Endothelial cell of umbilical vein (primary cell): ENCODE measurements around the gene CDK6. TPM values are rescaled to one million over a fixed set of nuclear protein-coding genes. Genes with fewer than 3 reads are reported as not detected.

Experiments
- BruUV-seq: library from RNA; stranded (reverse); fragments of 400-500 nt; replicated peaks from 2 replicates; lab custom pipeline; 2021; lab: Mats Ljungman, UMichigan
- CTCF ChIA-PET: fragments of 300-600, 350-600 bp; sonication (Branson Sonifier 250); formaldehyde crosslinking; loops from one replicate; lab custom pipeline; 2021; ENCODE audit warnings: antibody characterized with exemption, inconsistent platforms; lab: Charles Lee
- POLR2A ChIA-PET: fragments of 300-600, 350-600 bp; sonication (Branson Sonifier 250); formaldehyde crosslinking; loops from one replicate; lab custom pipeline; 2021; ENCODE audit warnings: antibody characterized with exemption, inconsistent platforms; lab: Charles Lee
- DNase-seq: peaks from one replicate; pipeline ENCODE4 v3.0.0-alpha.2; 2011; ENCODE audit warnings: low read depth, low spot score
- FAIRE-seq: peaks from 2 replicates; lab custom pipeline; 2011; peaks lifted over from hg19 to GRCh38; lab: Jason Lieb, UNC
- H2AFZ ChIP-seq: 2 replicates; pipeline ENCODE4 v1.6.0; 2012; ENCODE audit warnings: low read depth, low read length, control low read depth, inconsistent platforms
- H3K27ac ChIP-seq: 2 replicates; pipeline ENCODE4 v1.5.1; 2011; ENCODE audit warnings: low read depth, mild to moderate bottlenecking, control low read depth, low read length, moderate library complexity; ENCODE audit not compliant: insufficient read depth
- H3K27me3 ChIP-seq, 2 experiments: 2 replicates each; pipeline versions ENCODE4 v1.6.0 to v1.6.1; 2011; ENCODE audit warnings: low read length in 2 of 2, mixed read lengths in 1 of 2; ENCODE audit not compliant: control insufficient read depth in 2 of 2, insufficient read depth in 2 of 2
- H3K36me3 ChIP-seq, 2 experiments: 2 replicates in 1 of 2; 3 replicates in 1 of 2; pipeline ENCODE4 v1.5.1; 2011; ENCODE audit warnings: low read length in 2 of 2, mild to moderate bottlenecking in 1 of 2, moderate library complexity in 1 of 2; ENCODE audit not compliant: control insufficient read depth in 2 of 2, insufficient read depth in 2 of 2; ENCODE audit errors: extremely low read depth in 1 of 2
- H3K4me1 ChIP-seq: 3 replicates; pipeline ENCODE4 v1.5.1; 2011; ENCODE audit warnings: mild to moderate bottlenecking, low read length; ENCODE audit not compliant: control insufficient read depth, insufficient read depth; ENCODE audit errors: extremely low read depth
- H3K4me2 ChIP-seq: 2 replicates; pipeline ENCODE4 v1.6.1; 2011; ENCODE audit warnings: low read length, control low read depth, mixed read lengths; ENCODE audit not compliant: insufficient read depth
- H3K4me3 ChIP-seq, 3 experiments: fragments of 200-600 bp in 1 of 3; sonication (generic), shearing (Covaris generic) in 1 of 3; replicated peaks in 1 of 3; 2 replicates each; pipeline ENCODE4 v1.5.1; 2011 to 2016; ENCODE audit warnings: control low read depth in 3 of 3, low read length in 3 of 3, mild to moderate bottlenecking in 2 of 3, inconsistent platforms in 1 of 3, low read depth in 1 of 3, moderate library complexity in 1 of 3; ENCODE audit not compliant: insufficient read depth in 1 of 3
- H3K79me2 ChIP-seq: 2 replicates; pipeline ENCODE4 v1.6.0; 2012; ENCODE audit warnings: low read length, inconsistent platforms; ENCODE audit not compliant: control insufficient read depth, insufficient read depth
- H3K9ac ChIP-seq: replicated peaks from 2 replicates; pipeline ENCODE3; 2011; ENCODE audit warnings: low read length, control low read depth; ENCODE audit not compliant: insufficient read depth; ENCODE audit errors: extremely low read depth
- H3K9me1 ChIP-seq: replicated peaks from 3 replicates; pipeline ENCODE4 v1.6.0; 2011; ENCODE audit warnings: mild to moderate bottlenecking, low read length; ENCODE audit not compliant: control insufficient read depth, insufficient read depth; ENCODE audit errors: extremely low read depth
- H3K9me3 ChIP-seq: replicated peaks from 2 replicates; pipeline ENCODE4 v1.5.1; 2012; ENCODE audit warnings: low read length, inconsistent platforms; ENCODE audit not compliant: control insufficient read depth, insufficient read depth
- H4K20me1 ChIP-seq: replicated peaks from 2 replicates; pipeline ENCODE3; 2011; ENCODE audit warnings: mild to moderate bottlenecking, low read length; ENCODE audit not compliant: control insufficient read depth, insufficient read depth; ENCODE audit errors: extremely low read depth
- CTCF ChIP-seq, 2 donors: IDR thresholded peaks; 1 replicate in 1 of 2; 2 replicates in 1 of 2; pipeline ENCODE4 v1.5.1; 2011; ENCODE audit warnings: low read length in 2 of 2, mild to moderate bottlenecking in 2 of 2, moderate library complexity in 2 of 2, control low read depth in 1 of 2, inconsistent platforms in 1 of 2, low read depth in 1 of 2; ENCODE audit not compliant: insufficient read depth in 1 of 2; ENCODE audit errors: extremely low read depth in 1 of 2
- EZH2 ChIP-seq: IDR thresholded peaks from 2 replicates; pipeline ENCODE4 v1.6.1; 2012; ENCODE audit warnings: borderline replicate concordance, low read depth, mild to moderate bottlenecking, moderate library complexity, low read length, inconsistent platforms; ENCODE audit not compliant: severe bottlenecking
- FOS ChIP-seq: IDR thresholded peaks from 2 replicates; pipeline ENCODE4 v1.6.1; 2011; ENCODE audit warnings: mild to moderate bottlenecking, low read length, moderate library complexity, borderline replicate concordance; ENCODE audit not compliant: insufficient read depth
- JUN ChIP-seq: IDR thresholded peaks from 2 replicates; pipeline ENCODE4 v1.6.1; 2011; ENCODE audit warnings: borderline replicate concordance, low read depth; ENCODE audit not compliant: insufficient read length, insufficient read depth
- POLR2A ChIP-seq: IDR thresholded peaks from 2 replicates; pipeline ENCODE4 v1.6.1; 2012; ENCODE audit warnings: low read depth, mild to moderate bottlenecking, control low read depth, low read length
- POLR2AphosphoS5 ChIP-seq: IDR thresholded peaks from 2 replicates; pipeline ENCODE4 v1.6.1; 2012; ENCODE audit warnings: low read depth, mild to moderate bottlenecking, control low read depth, low read length, moderate library complexity; ENCODE audit not compliant: insufficient read depth
- dilution Hi-C: fragments of 300-500 bp; cut with MboI; formaldehyde crosslinking; loops from one replicate; pipeline ENCODE4 v1.15.0; 2019; ENCODE audit warnings: low sequenced_read_pairs; ENCODE audit not compliant: extremely low pct_ligation_motif_present
- intact Hi-C: fragments of 100-400 bp; cut with micrococcal nuclease; formaldehyde crosslinking; loops from one replicate; pipeline ENCODE4 v1.10.0; 2022
- polyA plus RNA-seq, 4 experiments: library from polyadenylated mRNA; depleted of rRNA in 3 of 4; stranded (reverse) in 3 of 4; unstranded in 1 of 4; fragments of >200 nt; gene quantifications; 2 replicates each; pipeline versions ENCODE4 v1.2.1 to v1.2.3, GENCODE V29; 2011 to 2012; ENCODE audit warnings: missing spikeins in 1 of 4
- total RNA-seq: library from RNA; stranded (reverse); gene quantifications from 2 replicates; pipeline ENCODE4 v1.2.3, GENCODE V29; 2021

Gene CDK6
- total and polyA plus RNA-seq, 2 donors (not counting 3 experiments of a cell fraction or from before 2014, with no cell fraction given) = 6.0 to 28.2 TPM

GRCh38 chr7:92875173-92875572 is 38.8 kb upstream of the CDK6 start:
- H2AFZ ChIP-seq = no peak overlapping the region
- BruUV-seq = no TSS peak
- no peaks in the 10 kb centered on the region for H4K20me1 ChIP-seq
- DNase-seq (no peak), FAIRE-seq (peak; percentile 28)
- H3K4me2 ChIP-seq = no peak overlapping the region
- H3K9me1 ChIP-seq = no peaks in the 10 kb centered on the region
- H3K36me3 ChIP-seq = no peaks in the 10 kb centered on the region
- H3K4me3 ChIP-seq = no peak overlapping the region
- TF ChIP-seq JUN (no peak), FOS (no peak), EZH2 (no peak), POLR2A (no peak), CTCF (IDR thresholded peaks at IDR 0.05; ENCODE audit: extremely low read depth in 1 of 2, insufficient read depth in 1 of 2, low read depth in 1 of 2, low read length in 2 of 2) (no peak), POLR2AphosphoS5 (no peak)
- no peaks in the 10 kb centered on the region for H3K79me2 ChIP-seq
- peak overlapping the region; percentile 65 for H3K27ac ChIP-seq
- peaks cover 18% of the 10 kb centered on the region for H3K4me1 ChIP-seq
- H3K9ac ChIP-seq = no peak overlapping the region
- POLR2A ChIA-PET = no interaction called here
- intact Hi-C loops = loop anchor here (2.0 kb wide), 1 partner anchor 138 kb away; no protein-coding TSS in a partner anchor
- no peaks in the 10 kb centered on the region for H3K27me3 ChIP-seq
- CTCF ChIA-PET = interaction anchor here (1.0 to 1.6 kb wide), 3 partner anchors 179 to 254 kb away, joined by 3 to 6 read pairs (median 4); no protein-coding TSS in a partner anchor
- no peaks in the 10 kb centered on the region for H3K9me3 ChIP-seq
- dilution Hi-C loops = no loop called here
